Colon (tissue), 2 donors: ENCODE results near the gene MMP24.
"Not testable (repeated sequence)": the region's sequence is repeated elsewhere in the genome, so short reads cannot be mapped to it uniquely, and the experiment has no call there.

Experiments used
- FAIRE-seq: peaks from 2 replicates; lab custom pipeline; 2012; peaks lifted over from hg19 to GRCh38; lab: Jason Lieb, UNC
- donor health status: control.
- donor health status: control.

Gene MMP24

DNA sequence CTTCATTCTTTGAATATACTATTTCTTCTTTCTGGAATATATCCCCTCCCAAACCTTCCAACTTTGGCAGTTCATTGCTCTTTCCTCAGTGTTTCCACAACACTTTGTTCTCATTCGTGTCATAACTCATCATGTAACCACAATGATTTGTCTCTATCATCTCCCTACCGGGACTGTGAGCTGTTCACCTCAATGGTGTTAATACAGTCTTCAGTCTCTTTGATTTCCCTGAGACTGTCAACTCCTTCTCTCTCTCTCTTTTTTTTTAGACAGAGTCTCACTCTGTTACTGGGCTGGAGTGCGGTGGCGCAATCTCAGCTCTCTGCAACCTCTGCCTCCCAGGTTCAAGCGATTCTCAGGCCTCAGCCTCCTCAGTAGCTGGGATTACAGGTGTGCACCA is 2.5 kb upstream of the MMP24 start:
- no peak for FAIRE-seq

DNA sequence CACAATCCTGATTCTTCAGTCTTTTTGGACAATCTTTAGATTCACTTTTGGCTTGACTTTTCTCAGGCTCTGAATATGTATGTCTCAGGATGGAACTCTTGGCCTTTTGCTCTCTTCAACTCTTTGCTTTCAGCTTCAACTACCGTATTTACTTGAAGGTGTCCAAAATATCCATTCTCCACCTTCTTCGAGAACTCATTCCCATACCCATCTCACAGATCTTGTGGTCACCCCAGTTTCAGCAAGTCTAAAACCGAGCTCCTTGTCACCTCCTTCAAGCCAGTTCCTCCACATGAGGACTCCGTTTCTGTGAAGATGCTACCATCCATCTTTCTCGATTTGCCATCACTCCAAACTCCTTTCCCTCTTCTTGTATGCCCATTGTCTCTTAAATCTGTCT is 2.0 kb upstream of the MMP24 start:
- no peak for FAIRE-seq

DNA sequence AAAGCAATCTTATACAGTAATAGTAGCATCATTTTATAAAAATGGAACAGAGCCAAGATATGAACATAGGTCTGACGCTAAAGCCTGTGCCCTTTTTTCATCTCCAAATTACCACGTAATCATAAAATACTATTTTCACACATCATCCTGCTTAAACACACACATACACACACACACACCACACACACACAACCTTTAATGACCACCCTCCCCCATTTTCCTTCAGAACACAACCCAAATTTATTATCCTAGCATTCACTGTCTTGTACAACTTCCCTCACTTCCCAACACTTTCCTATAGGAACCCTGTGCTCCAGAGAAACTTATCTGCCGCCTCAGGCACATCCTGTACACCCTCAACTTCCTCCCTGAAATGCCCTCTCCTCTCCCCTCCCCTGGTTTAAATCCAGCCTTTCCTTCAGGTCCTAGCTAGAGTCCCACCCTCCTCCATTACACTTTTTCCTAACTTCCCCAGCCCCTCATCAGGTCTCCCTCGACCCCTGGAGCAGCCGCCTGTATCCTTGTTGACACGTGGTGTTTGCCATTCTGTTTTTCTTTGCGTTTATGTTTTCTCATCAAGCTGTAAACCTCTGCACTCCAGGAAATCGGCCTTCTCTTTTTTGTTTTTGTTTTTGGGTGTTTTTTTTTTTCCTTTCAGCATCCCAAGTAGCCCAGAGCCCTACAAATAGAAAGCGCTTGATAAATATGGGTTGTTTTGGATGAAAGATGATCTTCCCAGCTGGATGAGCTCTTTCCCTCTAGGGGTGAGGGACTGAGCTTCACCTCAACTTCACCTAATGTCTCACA is 968 bp upstream of the MMP24 start:
- no peak for FAIRE-seq

DNA sequence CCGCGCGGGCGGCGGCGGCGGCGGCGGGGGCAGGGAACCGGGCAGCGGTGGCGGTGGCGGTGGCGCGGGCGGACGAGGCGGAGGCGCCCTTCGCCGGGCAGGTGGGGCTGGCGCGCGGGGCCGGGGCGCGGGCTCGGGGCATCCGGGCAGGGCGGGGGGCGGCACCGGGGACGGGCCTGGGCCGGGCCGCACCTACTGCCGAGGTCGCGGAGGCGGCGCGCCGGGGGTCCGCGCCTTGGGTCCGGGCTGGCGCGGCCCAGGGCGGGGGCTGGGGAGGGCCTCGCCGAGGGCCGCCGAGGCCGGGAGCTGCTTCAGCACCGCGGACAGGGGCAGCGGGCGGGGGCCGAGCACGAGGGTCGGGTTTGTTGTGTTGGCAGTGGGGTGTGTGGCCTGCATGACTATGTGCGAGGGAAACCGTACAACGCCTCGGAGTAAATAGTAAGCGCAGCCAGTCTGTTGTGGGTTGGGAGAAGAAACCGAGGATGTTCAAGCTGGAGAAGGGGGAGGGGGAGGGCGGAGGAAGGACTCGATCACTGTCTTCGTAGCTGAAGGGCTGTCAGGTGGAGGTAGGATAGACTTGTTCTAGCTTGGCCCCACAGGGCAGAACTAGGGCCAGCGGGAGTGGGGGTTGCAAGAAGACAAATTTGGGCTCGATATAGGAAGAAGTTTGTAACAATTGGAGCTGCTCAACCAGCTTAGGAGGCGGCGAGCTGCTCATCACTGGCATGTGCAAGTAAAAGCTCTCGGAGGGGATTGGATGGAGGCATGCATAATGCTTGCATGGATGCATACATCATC is 593 bp downstream of the MMP24 start:
- no peak for FAIRE-seq

DNA sequence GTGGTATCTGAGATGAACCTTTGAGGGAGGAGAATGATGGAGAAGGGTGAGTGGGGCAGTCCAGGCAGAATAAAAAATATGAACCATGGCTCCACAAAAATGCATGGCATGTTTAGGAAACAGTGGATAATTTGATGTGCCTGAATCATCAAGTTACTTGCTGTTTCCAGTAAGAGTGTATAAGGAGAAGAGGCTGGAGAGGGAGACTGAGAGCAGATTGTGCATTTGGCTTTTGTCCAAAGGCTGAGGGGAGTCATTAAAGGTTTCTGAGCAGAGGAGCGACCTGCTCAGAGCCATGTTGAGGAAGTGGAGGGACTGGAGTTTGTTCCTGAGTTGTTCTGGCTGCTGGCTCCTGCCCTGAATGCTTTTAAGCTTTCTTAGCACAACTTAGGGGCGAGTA is 6.1 kb downstream of the MMP24 start:
- FAIRE-seq = no peak

DNA sequence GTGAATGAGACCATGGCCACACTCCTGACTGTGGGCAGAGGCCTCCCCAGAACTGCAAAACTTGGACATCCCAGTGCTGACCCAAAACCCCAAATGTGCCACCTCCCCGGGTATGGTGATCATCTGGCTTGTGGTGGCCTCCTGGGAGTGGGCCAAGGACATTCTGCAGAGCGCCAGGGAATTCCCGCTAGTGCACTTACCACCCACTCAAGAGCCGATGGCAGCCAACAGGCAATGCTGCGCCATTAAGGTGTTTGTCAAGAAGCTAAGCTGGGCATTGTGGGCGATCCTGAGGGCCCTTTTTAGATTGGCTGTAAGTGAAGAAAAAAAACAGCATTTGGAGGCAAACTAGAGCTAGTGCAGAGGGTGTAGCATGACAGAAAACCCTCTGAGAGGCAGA is 9.4 kb downstream of the MMP24 start:
- no peak for FAIRE-seq

DNA sequence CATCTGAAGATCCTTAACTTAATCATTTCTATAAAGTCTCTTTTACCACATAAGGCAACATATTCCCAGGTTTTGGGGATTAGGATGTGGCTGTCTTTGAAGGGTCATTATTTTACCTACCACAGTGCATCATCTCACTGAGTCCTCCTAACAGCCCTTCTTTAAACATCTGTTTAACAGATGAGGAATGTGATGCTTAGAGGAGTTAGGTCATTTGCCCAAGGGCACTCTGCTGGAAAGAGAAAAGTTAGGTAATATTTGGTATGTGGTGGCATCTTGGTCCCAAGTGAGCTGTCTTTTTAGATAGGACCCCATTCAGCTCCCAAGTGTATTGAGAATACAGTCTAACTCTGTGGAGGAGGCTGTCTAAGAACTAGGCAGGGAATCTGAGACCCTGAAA is 11.0 kb downstream of the MMP24 start:
- no peak for FAIRE-seq

DNA sequence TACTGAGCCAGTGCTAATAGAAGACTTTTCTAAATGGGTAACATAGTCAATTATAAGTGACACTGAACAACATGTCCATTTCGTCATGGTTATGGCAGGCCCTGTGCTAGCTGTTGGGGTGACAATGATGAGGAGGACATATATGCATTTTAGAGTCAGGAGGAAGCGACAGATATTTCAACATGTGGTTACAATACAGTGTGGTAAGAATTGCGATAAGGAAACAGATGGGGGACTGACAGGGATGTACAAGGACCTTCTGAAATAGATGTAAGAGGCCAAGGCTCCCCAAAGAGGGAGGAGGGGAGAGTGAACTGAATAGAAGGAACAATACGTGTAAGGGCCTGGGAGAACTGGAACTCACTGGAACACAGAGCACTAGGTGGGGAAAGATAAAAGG is 11.7 kb downstream of the MMP24 start:
- no peak for FAIRE-seq

DNA sequence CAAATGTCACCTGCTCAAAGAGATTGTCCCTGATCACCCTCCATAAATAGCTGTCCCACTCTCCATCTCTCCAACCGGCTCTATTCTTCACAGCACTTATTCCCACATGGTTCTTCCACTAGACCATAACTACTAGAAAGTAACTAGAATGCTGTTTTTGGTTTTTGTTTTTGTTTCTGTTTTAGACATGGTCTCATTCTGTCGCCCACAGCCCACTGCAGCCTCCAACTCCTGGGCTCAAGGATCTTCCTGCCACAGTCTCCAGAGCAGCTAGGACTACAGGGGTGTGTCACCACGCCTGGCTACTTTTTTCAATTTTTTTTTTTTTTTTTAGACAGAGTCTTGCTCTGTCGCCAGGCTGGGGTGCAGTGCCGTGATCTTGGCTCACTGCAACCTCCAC is 12.2 kb downstream of the MMP24 start:
- FAIRE-seq = no peak

DNA sequence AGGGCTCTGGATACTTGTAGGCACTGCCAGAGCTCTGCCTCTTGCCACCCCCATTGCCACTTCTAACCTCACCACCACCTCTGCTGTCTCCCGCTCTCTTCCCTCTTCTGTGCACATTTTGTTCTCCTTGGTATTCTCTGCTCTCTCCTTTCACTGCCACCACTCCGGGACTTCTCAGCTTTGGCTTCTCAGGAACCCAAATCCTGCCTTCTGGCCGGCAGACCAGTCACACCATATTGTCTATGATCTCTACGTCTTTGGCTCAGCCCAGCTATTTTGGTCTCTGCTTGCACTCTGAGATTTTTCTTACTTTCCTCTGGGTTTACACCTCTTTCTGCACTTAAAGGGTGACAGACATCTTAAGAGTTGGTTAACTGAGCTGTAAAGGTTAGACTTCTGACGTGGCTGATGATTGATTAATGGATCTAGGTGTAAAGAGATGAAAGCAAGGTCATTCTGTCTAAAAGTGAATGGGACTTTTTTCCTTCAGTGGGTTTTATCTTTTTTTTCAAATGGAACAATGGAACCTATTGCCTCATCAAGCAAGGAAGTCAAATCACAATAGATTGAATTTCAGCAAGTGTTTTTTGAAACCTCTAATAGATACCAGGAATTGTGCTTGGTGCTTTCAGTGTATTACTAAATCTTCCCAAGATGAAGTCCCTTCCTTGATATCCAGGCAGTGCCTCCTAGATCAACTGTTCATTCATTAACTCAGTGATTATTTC is 13.8 kb downstream of the MMP24 start:
- FAIRE-seq = no peak

DNA sequence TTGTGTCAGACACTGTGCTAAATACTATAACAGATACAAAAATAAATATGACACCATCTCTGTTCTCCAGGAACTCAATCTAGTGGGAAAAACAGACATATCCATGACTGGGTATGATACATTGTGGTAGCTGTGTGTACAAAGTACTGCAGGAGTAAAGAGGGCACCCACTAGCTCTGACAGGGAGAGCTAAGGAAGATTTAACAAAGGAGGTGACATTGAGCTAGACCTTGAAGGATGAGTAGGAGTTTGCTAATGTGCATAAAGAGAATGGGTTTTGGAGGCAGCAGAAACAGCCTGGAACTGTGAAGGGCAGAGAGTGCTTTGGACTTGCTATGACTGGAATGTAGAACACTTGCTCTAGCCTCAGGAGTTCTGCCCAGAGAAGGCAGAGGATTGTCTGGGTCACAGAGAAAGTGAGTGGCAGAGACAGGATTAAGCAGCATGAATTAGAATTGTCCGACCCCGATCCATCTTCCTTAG is 14.4 kb downstream of the MMP24 start:
- no peak for FAIRE-seq

DNA sequence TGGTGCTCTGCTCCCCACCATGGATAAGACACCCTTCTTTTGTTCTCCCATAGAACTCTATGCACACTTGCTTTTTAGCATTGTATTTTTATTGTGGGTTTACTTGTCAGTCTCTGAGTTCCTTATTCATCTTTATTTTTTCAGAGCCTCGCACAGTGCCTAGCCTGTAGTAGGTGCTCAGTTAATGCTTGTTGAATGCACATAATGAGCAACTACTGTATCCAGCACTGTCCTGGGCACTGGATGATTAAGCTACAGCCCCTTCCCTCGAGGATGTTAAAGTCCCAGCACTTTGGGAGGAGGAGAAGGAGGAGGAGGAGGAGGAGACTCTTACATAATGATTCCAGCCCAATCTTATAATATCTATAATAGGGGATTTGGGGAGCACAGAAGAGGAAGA is 16.8 kb downstream of the MMP24 start:
- FAIRE-seq = no peak

DNA sequence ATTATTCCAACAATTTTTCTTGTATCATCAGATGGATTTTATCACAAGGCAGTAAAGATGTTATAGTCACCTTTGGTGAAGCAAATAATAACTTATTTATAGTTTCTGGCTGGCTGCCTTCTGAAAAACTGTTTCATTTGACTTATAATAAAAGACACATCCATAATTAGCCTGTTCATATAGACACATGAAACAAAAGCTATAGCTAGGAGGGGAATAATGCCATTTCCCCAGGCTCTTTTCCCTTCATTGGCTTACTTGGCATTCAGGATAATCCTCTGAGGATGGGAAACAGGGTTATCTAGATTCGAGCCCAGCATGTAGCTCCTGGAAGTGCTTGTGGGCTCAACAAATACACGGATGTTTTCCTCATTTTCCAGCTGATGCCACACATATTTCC is 17.5 kb downstream of the MMP24 start:
- FAIRE-seq = no peak

DNA sequence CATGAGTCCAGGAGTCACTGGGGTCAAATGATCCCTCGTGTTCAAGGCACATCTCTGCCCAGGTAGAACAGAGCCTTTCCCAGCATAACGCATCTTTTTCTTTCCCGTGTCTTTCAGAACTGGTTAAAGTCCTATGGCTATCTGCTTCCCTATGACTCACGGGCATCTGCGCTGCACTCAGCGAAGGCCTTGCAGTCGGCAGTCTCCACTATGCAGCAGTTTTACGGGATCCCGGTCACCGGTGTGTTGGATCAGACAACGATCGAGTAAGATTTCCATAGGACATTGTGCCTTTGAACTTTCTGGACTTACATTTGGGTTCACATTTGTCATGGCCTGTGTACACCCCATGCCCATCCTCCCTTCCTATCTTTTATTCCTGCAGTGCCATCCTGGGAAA is 20.2 kb downstream of the MMP24 start:
- no peak for FAIRE-seq

DNA sequence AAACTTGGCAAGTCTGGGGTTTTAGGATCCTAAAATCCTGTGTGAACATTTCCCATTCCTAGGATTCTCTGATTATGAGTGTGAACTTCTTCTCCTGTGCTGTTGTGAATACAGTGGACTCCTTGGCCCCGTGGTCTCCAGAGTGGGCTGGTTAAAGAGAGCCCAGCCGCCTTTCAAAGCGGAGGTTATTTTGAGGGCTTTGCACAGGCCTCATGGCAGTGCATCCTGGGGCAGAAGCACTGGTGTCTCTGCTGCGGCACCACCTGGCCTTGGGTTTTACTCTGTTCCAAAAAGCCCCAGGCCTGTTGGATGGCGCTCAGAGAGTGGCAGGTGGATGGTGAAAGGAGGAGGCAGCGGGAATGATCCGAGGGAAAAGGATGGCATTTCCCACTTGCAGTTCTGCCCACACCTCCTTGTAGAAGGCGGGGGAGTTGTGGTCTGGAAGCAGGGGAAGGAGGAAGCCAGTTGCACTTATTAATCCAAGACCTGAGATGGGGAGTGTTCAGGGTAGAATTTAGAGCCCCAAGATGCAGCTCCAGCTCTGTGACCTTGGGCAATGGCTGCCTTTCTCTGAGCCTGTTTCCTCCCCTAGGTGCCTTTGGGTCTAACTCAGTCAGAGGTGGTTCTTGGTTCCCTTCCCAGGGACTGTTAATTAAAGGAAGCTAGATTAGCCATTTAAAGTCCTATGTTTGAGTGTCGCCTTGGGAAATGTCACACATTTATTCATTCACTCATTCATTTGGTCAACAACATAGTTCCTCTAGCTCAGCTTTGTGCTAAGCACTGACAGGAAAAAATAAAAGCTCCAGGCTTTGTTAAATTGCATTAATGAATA is 22.4 kb downstream of the MMP24 start:
- FAIRE-seq = no peak

DNA sequence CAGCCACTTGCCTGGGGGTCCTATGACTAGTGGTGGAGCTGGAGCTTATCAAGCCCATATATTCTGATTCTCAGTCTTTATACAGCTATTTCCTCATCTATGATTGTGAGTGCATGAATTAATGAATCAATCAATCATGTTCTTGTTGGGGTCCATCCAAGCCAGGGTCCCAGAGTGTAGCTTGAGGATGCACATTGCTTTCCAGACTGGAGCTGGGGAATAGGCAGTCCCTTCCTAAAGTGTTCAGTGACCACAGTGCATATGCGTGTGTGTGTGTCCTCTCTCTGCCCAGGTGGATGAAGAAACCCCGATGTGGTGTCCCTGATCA is 25.1 kb downstream of the MMP24 start:
- no peak for FAIRE-seq

DNA sequence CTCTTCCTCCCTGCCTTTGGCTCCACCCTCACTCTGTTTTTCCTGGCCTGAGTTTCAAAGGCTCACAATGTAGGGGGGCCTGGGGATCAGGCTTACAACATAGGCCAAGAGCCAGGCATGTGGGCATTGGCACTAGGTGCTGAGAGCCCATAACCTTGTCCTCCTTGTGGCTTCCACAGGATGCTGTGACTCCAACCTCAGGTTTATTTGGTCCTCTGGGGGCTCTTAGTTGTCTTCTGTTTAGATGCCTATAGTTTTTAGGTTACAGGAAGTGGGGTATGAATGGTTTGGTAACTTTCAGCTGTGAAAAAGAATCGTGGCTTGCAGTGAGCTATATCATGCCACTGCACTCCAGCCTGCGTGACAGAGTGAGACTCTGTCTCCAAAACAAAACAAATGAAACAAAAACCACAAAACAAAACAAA is 25.6 kb downstream of the MMP24 start:
- FAIRE-seq = no peak

DNA sequence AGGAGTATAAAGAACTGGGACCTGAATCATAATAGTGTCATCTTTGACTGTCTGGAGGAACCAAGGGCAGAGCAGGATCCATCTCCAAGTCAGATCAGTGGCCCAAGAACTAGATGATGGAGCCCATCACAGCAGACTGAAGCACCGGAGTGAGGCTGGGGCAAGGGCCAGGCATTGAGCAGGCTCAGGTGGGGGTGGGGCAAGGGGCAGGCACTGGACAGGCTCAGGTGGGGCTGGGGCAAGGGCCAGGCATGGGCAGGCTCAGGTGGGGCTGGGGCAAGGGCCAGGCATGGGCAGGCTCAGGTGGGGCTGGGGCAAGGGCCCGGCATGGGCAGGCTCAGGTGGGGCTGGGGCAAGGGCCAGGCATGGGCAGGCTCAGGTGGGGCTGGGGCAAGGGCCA is 26.1 kb downstream of the MMP24 start:
- FAIRE-seq = not testable (repeated sequence)

DNA sequence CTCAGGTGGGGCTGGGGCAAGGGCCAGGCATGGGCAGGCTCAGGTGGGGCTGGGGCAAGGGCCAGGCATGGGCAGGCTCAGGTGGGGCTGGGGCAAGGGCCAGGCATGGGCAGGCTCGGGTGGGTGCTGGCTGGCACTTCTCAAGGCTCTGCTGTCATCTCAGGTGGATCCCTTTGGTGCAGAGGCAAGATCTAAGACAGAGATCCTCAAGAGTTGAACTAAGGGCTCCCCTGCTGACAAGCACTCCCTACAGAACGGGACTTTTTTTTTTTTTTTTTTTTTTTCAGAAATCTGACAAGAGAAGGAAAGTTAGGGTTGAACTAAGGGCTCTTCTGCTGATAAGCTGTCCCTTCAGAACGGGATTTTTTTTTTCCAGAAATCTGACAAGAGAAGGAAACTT is 26.5 kb downstream of the MMP24 start:
- no peak for FAIRE-seq

DNA sequence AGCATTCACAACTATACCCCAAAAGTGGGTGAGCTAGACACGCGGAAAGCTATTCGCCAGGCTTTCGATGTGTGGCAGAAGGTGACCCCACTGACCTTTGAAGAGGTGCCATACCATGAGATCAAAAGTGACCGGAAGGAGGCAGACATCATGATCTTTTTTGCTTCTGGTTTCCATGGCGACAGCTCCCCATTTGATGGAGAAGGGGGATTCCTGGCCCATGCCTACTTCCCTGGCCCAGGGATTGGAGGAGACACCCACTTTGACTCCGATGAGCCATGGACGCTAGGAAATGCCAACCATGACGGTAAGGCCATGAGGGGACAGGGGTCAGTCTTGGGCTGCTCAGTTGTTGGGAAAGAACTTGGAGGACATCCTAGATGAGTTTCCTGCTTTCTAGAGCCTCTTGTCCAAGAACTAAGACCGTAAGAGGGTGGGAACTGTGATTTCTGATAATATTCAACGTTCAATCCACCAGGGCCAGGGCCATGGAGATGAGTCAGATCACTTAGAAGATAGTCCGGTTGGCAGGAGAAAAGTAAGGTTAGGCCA is 28.0 kb downstream of the MMP24 start:
- no peak for FAIRE-seq

DNA sequence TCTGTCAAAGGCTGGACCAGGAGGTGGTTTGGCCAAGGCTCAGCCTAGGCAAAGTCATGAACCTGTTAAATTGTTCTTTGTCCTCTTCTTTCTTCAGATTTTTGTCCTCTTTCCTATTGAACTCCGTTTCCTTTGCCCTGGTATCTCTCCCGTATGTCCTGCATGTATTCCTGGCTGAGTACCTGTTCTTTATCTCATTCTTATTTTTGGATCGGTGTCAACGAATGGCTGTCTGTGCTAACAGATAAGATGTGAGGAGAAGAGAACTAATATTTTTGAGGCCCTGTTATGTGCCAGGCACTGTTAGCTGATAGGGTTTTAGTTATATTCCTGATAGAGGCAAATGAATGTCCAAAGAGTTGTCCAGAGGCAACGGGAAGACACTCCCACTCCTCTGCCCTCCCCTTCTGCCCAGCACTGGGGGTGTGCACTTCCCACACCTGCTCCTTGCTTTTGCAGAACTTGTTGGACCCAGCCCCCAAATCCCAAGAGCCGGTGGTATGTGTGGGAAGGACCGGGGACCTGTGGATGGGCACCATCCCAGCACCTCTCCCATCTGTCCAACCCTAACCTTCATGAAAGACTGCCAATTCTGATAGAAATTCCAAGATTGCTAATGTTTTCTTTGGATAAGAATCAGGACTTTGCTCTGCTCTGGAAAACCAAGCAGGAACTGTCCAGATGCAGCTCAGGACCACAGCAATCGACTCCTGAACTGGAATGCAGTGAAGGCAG is 30.9 kb downstream of the MMP24 start:
- no peak for FAIRE-seq
